RWPE2 (cell line): ENCODE data around the gene PRR29.
A peak's percentile ranks its signal among the peaks of the same experiment; 100 is the strongest.

Source experiments
- ATAC-seq: fragments of 200-7000 bp; cut with Tn5 transposase; 3 replicates; pipeline ENCODE4 v1.9.1; 2021; ENCODE audit warnings: low read depth
- DNase-seq: peaks from one replicate; pipeline ENCODE4 v3.0.0-alpha.2; 2020; ENCODE audit warnings: low spot score
- H3K27ac ChIP-seq: fragments of 450-650 bp; 2 replicates; pipeline ENCODE4 v1.5.1; 2017; ENCODE audit warnings: mild to moderate bottlenecking; ENCODE audit not compliant: poor library complexity, severe bottlenecking
- H3K27me3 ChIP-seq: fragments of 250-450 bp; sonication (Bioruptor Pico); 2 replicates; pipeline ENCODE4 v1.5.1; 2021; ENCODE audit warnings: mild to moderate bottlenecking, moderate library complexity; ENCODE audit not compliant: insufficient read depth, poor library complexity, severe bottlenecking
- H3K36me3 ChIP-seq: fragments of 250-450 bp; sonication (Bioruptor Pico); 2 replicates; pipeline ENCODE4 v1.5.1; 2020; ENCODE audit warnings: low read depth, mild to moderate bottlenecking, moderate library complexity
- H3K4me1 ChIP-seq: fragments of 250-450 bp; sonication (Bioruptor Pico); 2 replicates; pipeline ENCODE4 v1.5.1; 2021; ENCODE audit warnings: mild to moderate bottlenecking, moderate library complexity; ENCODE audit not compliant: insufficient read depth, poor library complexity, severe bottlenecking
- H3K4me3 ChIP-seq: fragments of 250-450 bp; sonication (Bioruptor Pico); 2 replicates; pipeline ENCODE4 v1.5.1; 2021; ENCODE audit warnings: mild to moderate bottlenecking, moderate library complexity; ENCODE audit not compliant: severe bottlenecking
- H3K9me3 ChIP-seq: fragments of 250-450 bp; sonication (Bioruptor Pico); 2 replicates; pipeline ENCODE4 v1.5.1; 2021; ENCODE audit warnings: mild to moderate bottlenecking, moderate library complexity; ENCODE audit not compliant: severe bottlenecking
- CTCF ChIP-seq: fragments of 450-650 bp; IDR thresholded peaks from one replicate; pipeline ENCODE4 v1.5.1; 2017; ENCODE audit warnings: mild to moderate bottlenecking, moderate library complexity; ENCODE audit not compliant: poor library complexity, severe bottlenecking

Gene PRR29

GRCh38 chr17:64032081-64032480 lies 33.9 kb downstream of the PRR29 start:
- ATAC-seq, result peak; percentile 32; the same call in 1 of the 3 replicates
- Histone ChIP-seq H3K36me3 (no peaks in the 10 kb centered on the region), H3K27me3 (no peaks in the 10 kb centered on the region), H3K27ac (no peak overlapping the region), H3K4me3 (no peak overlapping the region), H3K4me1 (peaks cover 4% of the 10 kb centered on the region), H3K9me3 (no peaks in the 10 kb centered on the region)
- DNase-seq, result no peak
- TF ChIP-seq CTCF, result no peak

- Histone ChIP-seq H3K4me3 (no peak overlapping the region), H3K27me3 (no peaks in the 10 kb centered on the region), H3K9me3 (no peaks in the 10 kb centered on the region), H3K4me1 (no peaks in the 10 kb centered on the region), H3K36me3 (no peaks in the 10 kb centered on the region), H3K27ac (no peak overlapping the region)
- ATAC-seq, result no peak; the same call in 2 of the 3 replicates
- TF ChIP-seq CTCF, result peak; percentile 5
- DNase-seq, result no peak
Measured at GRCh38 chr17:64036198-64036922, 38.2 kb downstream of the PRR29 start.

DNA sequence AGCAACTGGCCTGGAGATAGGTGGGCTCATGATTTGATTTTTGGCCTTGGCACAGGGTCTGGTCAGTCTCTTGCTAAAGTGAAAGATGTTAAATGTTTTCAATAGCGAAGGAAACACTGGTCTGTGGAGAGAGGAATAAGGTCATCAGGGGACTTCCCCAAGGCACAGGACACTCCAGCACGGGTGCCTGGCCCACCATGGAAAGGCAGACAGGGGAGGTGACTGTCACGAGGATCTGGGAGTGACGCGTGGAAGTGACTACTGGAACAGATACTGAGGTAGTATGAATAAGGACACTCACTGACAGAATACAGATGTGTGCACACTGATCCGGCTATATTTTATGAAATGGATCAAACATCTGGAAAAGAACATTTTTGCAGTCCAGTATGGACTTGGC lies 39.0 kb downstream of the PRR29 start:
- no peak overlapping the region for H3K27ac ChIP-seq
- DNase-seq, result no peak
- H3K4me1 ChIP-seq, result no peaks in the 10 kb centered on the region
- no peak for TF ChIP-seq CTCF
- no peaks in the 10 kb centered on the region for H3K9me3 ChIP-seq
- no peaks in the 10 kb centered on the region for H3K36me3 ChIP-seq
- H3K27me3 ChIP-seq, result no peaks in the 10 kb centered on the region
- no peak overlapping the region for H3K4me3 ChIP-seq
- ATAC-seq, result no peak

GRCh38 chr17:64037802-64038201 lies 39.7 kb downstream of the PRR29 start:
- ATAC-seq (no peak), DNase-seq (no peak)
- H3K4me3 ChIP-seq, result no peak overlapping the region
- no peaks in the 10 kb centered on the region for H3K9me3 ChIP-seq
- TF ChIP-seq CTCF, result no peak
- H3K36me3 ChIP-seq, result no peaks in the 10 kb centered on the region
- no peaks in the 10 kb centered on the region for H3K4me1 ChIP-seq
- no peak overlapping the region for H3K27ac ChIP-seq
- no peaks in the 10 kb centered on the region for H3K27me3 ChIP-seq

GRCh38 chr17:64038331-64039105 lies 40.4 kb downstream of the PRR29 start:
- Histone ChIP-seq H3K27me3 (no peaks in the 10 kb centered on the region), H3K4me3 (no peak overlapping the region), H3K36me3 (no peaks in the 10 kb centered on the region), H3K4me1 (no peaks in the 10 kb centered on the region), H3K9me3 (no peaks in the 10 kb centered on the region), H3K27ac (no peak overlapping the region)
- DNase-seq, result no peak
- TF ChIP-seq CTCF, result no peak
- ATAC-seq, result no peak
